Stromal cell of bone marrow (primary cell): Measurements from ENCODE around the gene RPL3.

Experiments
- DNase-seq: peaks from one replicate; pipeline ENCODE4 v3.0.0-alpha.2; 2012; ENCODE audit warnings: low read depth

The RPL3 gene

DNA sequence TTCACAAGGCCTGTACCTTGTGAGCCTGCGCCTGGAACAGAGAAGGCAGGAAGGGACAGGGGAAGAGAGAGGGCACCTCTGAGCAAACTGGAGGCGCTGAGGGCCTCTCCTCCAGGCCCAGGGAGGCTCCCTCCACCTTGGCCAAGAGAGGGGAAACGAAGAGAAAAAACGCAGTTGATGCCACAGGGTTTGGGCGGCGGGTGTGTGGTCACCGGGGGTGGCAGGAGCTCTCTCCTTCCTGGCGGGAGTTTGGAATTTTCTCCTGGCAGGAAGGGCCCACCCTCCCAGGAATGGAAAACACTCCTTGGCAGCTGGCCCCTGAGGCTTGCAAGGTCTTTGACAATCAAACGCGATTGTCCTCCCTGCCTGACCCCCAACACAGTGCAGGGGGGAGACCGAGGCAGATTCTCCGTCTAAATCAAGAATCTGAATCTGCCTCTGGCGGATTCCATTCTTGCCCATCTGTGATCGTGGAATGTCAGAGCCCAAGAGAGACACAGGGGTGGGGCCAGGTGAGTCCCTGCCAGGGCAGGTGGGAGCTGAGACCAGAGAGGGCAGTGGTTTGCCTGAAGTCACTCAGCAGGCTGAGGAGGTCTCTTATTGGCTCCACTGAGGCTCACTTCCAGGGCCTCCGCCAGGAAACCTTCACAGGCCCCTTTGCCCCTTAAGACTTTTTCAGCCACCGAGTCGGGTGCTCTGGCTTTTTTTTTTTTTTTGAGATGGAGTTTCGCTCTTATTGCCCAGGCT is 21.0 kb downstream of the RPL3 start:
- DNase-seq = no peak

- no peak for DNase-seq
Observed at GRCh38 chr22:39297490-39298240, 21.8 kb downstream of the RPL3 start.

DNA sequence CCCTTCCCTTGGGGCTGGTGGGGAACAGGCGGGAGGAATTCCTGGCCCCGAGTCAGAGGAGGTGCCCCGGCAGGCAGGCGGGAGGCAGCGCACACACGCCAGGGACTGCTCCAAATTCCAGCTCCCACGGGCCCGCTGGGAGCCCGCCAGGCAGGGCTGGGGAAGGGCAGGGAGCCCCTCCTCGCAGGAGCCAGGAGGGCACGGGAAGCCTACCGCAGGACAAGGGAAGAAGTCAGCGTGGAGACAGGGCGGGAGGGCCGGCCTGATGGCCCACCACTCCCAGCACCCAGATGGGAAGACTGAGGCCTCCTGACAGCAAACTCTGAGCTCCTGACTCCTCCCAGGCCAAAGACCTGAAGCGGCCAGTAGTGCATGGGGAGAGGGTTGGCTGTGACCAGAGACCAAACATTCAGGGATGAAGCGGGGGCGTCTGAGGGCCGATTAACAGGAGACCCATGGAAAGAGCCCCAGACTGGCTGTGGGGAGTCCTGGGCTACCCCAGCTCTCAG is 22.4 kb downstream of the RPL3 start:
- no peak for DNase-seq

- DNase-seq = no peak
Observed at GRCh38 chr22:39296535-39296934, 22.9 kb downstream of the RPL3 start.

DNA sequence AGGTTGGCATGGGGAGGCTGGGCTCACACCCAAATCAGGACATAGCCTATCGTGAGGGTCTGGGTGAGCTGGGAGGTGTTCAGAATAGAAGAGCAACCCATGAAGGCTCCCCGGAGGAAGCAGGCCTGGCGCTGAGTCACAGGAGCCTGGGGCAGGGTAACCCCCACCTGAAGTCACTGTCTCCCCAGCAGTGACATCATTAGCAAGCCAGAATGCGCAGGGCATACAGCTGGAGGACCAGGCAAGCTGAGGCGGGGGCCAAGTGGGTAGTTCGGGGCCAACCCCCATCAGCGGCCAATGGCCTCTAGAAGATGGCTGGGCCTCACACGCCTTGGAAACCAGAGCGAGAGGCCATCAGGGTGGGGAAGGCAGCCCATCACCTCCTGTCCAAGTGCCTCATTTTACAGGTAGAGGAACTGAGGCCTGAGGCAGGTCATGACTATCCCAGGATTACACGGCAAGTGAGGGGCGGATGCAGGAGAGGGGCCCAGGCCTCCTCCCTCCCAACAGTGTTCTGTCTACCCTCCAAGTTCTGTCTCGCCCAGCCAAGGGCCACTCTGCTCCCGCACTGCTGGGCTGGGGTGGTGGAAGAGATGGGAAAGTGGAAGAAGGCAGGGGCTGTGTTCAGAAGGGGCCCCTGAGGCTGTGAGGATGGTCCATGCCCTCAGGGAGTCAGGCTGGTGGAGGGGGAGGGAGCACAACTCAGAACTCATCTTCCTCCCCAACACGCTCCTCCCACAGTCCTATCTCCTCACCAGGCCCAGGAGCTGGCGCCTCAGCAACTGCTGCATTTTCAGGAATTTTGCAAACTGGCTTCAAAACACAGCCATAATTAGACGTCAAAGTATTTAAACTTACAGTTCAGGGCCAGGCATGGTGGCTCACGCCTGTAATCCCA is 24.6 kb downstream of the RPL3 start:
- DNase-seq = no peak

DNA sequence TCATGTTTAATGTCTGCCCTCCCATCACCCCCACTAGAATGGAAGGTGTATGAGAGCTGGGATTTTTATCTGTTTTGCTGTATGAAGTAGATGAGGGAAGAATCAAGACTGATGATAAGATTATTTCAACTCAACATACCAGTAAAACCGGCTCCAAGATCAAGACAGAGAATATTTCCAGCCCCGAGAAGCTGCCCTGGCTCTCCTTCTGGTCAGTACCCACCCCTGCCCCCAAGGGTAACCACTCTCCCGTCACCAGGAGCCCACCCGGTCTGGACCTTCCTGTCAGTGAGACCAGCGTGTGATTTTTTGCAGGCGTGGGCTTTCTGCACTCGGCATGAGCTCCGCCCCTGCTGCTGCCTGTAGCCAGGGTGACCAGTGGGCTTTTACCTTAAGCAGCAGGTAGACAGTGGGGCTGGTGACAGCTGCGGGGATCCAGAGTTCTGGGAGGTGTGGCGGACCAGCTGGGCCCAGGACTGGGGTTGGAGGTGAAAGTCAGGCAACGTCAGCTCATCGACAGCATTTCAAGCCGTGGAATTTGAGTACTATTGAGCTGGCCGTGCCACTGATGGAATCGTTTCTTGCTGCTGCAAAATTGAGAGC is 25.6 kb downstream of the RPL3 start:
- no peak for DNase-seq

- peak; percentile 77 for DNase-seq
Observed at GRCh38 chr22:39292561-39293074, 26.8 kb downstream of the RPL3 start.

GRCh38 chr22:39292031-39292462 is 27.4 kb downstream of the RPL3 start:
- no peak for DNase-seq

DNA sequence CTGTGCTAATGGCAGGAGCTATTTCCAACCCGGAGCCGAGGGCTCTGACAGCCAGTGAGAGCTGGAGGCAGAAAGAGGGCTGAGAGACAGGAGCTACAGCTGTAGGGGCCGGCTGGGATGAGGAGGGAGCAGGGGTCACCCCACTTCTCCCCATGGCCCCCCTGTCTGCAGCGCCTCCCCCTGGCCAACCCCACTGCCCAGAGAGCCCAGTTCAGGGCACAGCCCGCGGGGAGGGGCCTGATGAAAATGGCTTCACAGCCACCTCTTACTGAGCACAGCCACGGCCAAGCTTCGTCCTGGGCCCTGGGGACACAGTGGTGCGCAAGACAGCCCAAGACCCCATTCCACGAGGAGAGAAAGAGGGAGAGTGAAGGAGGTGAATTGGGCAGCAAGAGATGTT is 27.9 kb downstream of the RPL3 start:
- DNase-seq = no peak

GRCh38 chr22:39290724-39291161 is 28.7 kb downstream of the RPL3 start:
- no peak for DNase-seq

DNA sequence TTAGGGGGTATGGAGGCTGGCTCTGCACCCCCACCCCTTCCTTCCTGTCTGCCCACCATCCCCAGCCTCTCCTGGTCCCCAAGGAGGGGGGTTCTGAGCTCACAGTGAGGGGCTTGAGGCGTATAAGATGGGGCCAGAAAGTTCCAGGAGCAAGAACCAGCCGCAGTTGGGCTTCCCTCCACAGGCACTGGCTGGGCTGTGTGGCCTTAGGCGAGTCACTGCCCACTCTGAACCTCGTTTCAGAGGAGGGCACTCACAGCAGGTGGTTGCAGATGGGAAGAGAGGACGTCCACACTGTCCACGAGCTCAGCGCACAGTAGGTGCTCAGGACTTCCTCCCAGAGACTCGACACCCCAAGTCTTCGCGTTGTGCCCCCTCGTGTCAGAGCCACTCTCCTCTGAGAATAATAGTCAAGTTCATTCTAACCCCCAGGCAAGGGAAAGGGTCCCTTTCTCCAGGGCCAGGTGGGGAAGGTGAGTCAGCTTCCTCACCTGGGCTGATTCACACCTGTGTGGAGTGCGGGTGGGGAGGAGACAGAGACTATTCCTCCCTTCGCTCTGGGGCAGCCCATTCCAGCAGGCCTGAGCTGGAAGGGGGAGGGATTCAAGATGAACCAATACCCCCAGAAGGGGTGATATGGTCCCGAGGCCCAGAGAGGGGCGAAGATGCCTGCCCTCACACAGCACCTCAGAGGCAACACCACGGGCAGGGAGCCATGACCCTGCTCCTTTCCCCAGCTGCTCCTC is 29.3 kb downstream of the RPL3 start:
- DNase-seq = no peak

- DNase-seq = no peak
Observed at GRCh38 chr22:39289533-39289932, 29.9 kb downstream of the RPL3 start.

DNA sequence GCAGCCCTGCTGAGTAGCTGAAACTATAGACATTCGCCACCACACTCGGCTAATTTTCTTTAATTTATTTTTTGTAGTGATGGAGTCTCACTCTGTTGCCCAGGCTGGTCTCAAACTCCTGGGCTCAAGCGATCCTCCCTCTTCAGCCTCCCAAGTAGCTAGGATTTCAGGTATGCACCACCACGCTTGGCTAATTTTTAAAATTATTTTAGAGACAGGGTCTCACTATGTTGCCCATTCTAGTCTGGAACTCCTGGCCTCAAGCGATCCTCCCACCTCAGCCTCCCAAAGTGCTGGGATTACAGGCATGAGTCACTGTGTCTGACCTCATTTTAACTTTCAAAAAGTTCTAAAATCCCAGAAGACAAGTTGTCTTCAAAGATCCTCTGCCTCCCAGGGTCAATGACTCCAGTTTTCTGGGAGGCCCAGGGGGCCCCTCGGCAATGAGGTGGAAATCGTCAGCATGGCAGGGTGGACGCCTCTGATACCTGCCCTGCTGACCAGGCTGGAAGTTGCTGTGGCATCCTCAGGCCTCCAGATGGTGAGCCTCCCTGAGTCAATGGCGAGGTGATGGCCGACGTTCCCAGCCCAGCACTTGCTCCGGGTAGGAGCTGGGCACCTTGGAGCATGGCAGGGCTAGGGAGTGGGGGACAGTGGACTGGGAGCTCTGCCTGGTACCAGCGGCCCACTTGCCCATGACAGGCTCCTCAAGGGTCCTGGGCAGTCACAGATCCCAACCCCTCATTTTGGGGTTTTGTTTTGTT is 31.1 kb downstream of the RPL3 start:
- no peak for DNase-seq

GRCh38 chr22:39287076-39287725 is 32.2 kb downstream of the RPL3 start:
- no peak for DNase-seq

DNA sequence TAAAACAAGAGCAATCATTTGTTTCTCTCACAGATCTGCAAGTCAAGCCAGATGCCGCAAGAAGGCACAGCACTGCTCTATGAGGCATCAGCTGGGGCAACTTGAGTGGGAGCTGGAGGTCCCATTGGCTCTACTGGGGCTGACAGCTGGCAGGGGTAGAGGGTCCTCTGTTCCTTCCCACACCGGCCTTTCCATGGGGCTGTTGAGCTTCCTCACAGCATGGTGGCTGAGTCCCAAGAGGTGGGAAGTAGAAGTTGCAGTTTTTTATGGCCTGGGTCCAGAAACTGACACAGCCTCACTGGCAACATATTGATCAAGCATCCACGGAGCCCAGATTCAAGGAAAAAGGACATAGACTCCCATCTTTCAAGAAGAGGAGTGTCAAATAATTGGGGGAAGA is 34.4 kb downstream of the RPL3 start:
- no peak for DNase-seq

- no peak for DNase-seq
Observed at GRCh38 chr22:39284142-39284980, 35.1 kb downstream of the RPL3 start.

- no peak for DNase-seq
Observed at GRCh38 chr22:39283322-39284141, 35.9 kb downstream of the RPL3 start.
